Panc1 (cell line): ENCODE results near the gene MELK. TPM values are rescaled to one million over a fixed set of nuclear protein-coding genes. Genes with fewer than 3 reads are reported as not detected.
A peak's percentile ranks its signal among the peaks of the same experiment; 100 is the strongest.

Experiments
- ATAC-seq: fragments of 200-7000 bp; cut with Tn5 transposase; 2 replicates; pipeline ENCODE4 v1.9.1; 2020; ENCODE audit warnings: mild to moderate bottlenecking, moderate library complexity
- BruUV-seq: library from RNA; stranded (reverse); fragments of 400-500 nt; replicated peaks from 2 replicates; lab custom pipeline; 2021; lab: Mats Ljungman, UMichigan
- CTCF ChIA-PET: fragments of 300-600 bp; sonication (Branson Sonifier 250); formaldehyde crosslinking; loops from one replicate; lab custom pipeline; 2022; ENCODE audit warnings: antibody characterized with exemption; lab: Charles Lee
- POLR2A ChIA-PET: fragments of 300-600 bp; sonication (Branson Sonifier 250); formaldehyde crosslinking; loops from one replicate; lab custom pipeline; 2022; ENCODE audit warnings: antibody characterized with exemption; lab: Charles Lee
- DNase-seq: peaks from one replicate; pipeline ENCODE4 v3.0.0-alpha.2; 2010; ENCODE audit warnings: low read depth, low spot score
- H3K27ac ChIP-seq: 2 replicates; pipeline ENCODE4 v1.5.1; 2011; ENCODE audit warnings: mild to moderate bottlenecking, low read length, inconsistent platforms
- H3K27me3 ChIP-seq: fragments of 200-500 bp; sonication (Bioruptor generic); 2 replicates; pipeline ENCODE4 v1.6.0; 2014; ENCODE audit warnings: low read length, inconsistent platforms; ENCODE audit not compliant: control insufficient read depth, insufficient read depth
- H3K36me3 ChIP-seq: fragments of 200-500 bp; sonication (Bioruptor generic); 2 replicates; pipeline ENCODE4 v1.5.1; 2014; ENCODE audit warnings: inconsistent platforms, mild to moderate bottlenecking, low read length, moderate library complexity; ENCODE audit not compliant: control insufficient read depth, insufficient read depth
- H3K4me1 ChIP-seq: 2 replicates; pipeline ENCODE4 v1.5.1; 2011; ENCODE audit warnings: inconsistent platforms, mild to moderate bottlenecking, low read length, moderate library complexity; ENCODE audit not compliant: control insufficient read depth, insufficient read depth
- H3K4me3 ChIP-seq, 2 experiments: 2 replicates each; pipeline ENCODE4 v1.5.1; 2011 to 2012; ENCODE audit warnings: low read depth in 2 of 2, low read length in 2 of 2, mild to moderate bottlenecking in 2 of 2, inconsistent platforms in 1 of 2, moderate library complexity in 1 of 2
- H3K9me3 ChIP-seq: fragments of 200-500 bp; sonication (Bioruptor generic); 2 replicates; pipeline ENCODE4 v1.5.1; 2014; ENCODE audit warnings: low read depth, mild to moderate bottlenecking, inconsistent platforms, low read length, moderate library complexity; ENCODE audit not compliant: control insufficient read depth, insufficient read depth
- POLR2AphosphoS5 ChIP-seq: IDR thresholded peaks from 2 replicates; pipeline ENCODE4 v1.6.1; 2012; ENCODE audit warnings: mild to moderate bottlenecking, low read depth, low read length, moderate library complexity
- SIN3A ChIP-seq: IDR thresholded peaks from 2 replicates; pipeline ENCODE4 v1.6.1; 2012; ENCODE audit warnings: low read depth, mild to moderate bottlenecking, low read length, moderate library complexity, borderline replicate concordance; ENCODE audit not compliant: insufficient read depth
- TCF7L2 ChIP-seq: IDR thresholded peaks from 2 replicates; pipeline ENCODE4 v1.6.1; 2011; ENCODE audit warnings: mild to moderate bottlenecking, low read depth, low read length, inconsistent platforms
- in situ Hi-C: cut with HindIII; loops from 2 replicates; pipeline ENCODE4 v1.10.0; 2016; ENCODE audit warnings: low sequenced_read_pairs, low pct_unique_long_range_greater_than_20kb
- intact Hi-C: fragments of 100-400 bp; cut with micrococcal nuclease; formaldehyde crosslinking; loops from one replicate; pipeline ENCODE4 v1.10.0; 2022; ENCODE audit not compliant: unreplicated experiment
- total RNA-seq: library from RNA; stranded (reverse); gene quantifications from one replicate; pipeline ENCODE4 v1.2.1, GENCODE V29; 2021; ENCODE audit not compliant: unreplicated experiment
- TF ChIP-seq, protein P1 (sequence below), 2 experiments: IDR thresholded peaks; 2 replicates each; pipeline ENCODE4 v1.6.1; 2011 to 2012; ENCODE audit warnings: low read depth in 2 of 2, control low read depth in 1 of 2, low read length in 1 of 2, mild to moderate bottlenecking in 1 of 2, moderate library complexity in 1 of 2; ENCODE audit not compliant: insufficient read depth in 1 of 2
- TF ChIP-seq, protein P2 (sequence below): fragments of 450-650 bp; IDR thresholded peaks from 2 replicates; pipeline ENCODE4 v1.5.1; 2017; ENCODE audit warnings: mild to moderate bottlenecking

Gene MELK
- total RNA-seq, 1 experiment from 2014 or later = 112 TPM

DNA sequence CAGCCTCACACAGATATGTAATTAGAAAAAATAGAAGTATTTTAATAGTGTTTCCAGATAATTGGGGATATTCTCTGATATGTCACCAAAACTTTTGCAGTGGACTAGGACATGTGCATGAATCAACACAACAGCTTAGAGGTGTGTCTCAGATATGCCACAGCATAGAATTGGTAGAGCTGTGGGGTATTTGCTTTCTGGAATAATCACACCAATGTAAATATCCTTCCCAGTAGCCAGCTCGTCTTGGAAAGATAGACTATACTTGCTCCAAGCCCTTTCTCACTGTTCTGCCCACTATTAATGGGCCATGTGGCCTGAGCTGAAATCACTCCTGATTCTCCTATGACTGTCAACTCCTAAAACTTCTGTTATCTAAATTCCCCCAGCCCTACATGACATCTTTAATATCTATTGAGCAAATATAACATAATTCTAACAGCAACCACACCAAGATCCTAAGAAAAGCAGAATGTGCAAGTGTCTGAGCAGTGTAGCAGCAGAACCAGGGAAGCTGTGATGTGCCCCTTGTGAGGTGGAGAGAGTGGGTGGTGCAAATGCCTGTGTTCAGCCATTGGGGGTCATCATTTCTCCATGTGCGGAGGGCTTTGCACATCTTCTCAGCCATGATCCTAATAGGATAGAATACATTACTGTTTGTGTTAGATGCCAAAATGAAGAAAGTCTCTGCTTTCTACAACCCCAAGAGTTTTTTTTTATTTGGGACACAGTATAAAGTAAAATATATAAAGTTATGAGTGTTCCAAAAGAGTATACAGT lies 65.0 kb downstream of the MELK start:
- BruUV-seq = TSS peak; percentile 15
- Histone ChIP-seq H3K4me3 (no peak overlapping the region), H3K27me3 (no peaks in the 10 kb centered on the region), H3K4me1 (no peaks in the 10 kb centered on the region), H3K36me3 (peaks cover 18% of the 10 kb centered on the region; the same call in 1 of the 2 replicates), H3K9me3 (no peaks in the 10 kb centered on the region), H3K27ac (no peak overlapping the region)
- ATAC-seq (no peak), DNase-seq (no peak)
- intact Hi-C loops (no loop called here), in situ Hi-C loops (no loop called here)
- TF ChIP-seq, protein P1, sequence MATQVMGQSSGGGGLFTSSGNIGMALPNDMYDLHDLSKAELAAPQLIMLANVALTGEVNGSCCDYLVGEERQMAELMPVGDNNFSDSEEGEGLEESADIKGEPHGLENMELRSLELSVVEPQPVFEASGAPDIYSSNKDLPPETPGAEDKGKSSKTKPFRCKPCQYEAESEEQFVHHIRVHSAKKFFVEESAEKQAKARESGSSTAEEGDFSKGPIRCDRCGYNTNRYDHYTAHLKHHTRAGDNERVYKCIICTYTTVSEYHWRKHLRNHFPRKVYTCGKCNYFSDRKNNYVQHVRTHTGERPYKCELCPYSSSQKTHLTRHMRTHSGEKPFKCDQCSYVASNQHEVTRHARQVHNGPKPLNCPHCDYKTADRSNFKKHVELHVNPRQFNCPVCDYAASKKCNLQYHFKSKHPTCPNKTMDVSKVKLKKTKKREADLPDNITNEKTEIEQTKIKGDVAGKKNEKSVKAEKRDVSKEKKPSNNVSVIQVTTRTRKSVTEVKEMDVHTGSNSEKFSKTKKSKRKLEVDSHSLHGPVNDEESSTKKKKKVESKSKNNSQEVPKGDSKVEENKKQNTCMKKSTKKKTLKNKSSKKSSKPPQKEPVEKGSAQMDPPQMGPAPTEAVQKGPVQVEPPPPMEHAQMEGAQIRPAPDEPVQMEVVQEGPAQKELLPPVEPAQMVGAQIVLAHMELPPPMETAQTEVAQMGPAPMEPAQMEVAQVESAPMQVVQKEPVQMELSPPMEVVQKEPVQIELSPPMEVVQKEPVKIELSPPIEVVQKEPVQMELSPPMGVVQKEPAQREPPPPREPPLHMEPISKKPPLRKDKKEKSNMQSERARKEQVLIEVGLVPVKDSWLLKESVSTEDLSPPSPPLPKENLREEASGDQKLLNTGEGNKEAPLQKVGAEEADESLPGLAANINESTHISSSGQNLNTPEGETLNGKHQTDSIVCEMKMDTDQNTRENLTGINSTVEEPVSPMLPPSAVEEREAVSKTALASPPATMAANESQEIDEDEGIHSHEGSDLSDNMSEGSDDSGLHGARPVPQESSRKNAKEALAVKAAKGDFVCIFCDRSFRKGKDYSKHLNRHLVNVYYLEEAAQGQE (IDR thresholded peaks at IDR 0.05; ENCODE audit: insufficient read depth in 1 of 2, low read depth in 2 of 2, low read length in 1 of 2) = no peak
- TF ChIP-seq SIN3A (no peak), TCF7L2 (no peak), POLR2AphosphoS5 (no peak)
- TF ChIP-seq, protein P2, sequence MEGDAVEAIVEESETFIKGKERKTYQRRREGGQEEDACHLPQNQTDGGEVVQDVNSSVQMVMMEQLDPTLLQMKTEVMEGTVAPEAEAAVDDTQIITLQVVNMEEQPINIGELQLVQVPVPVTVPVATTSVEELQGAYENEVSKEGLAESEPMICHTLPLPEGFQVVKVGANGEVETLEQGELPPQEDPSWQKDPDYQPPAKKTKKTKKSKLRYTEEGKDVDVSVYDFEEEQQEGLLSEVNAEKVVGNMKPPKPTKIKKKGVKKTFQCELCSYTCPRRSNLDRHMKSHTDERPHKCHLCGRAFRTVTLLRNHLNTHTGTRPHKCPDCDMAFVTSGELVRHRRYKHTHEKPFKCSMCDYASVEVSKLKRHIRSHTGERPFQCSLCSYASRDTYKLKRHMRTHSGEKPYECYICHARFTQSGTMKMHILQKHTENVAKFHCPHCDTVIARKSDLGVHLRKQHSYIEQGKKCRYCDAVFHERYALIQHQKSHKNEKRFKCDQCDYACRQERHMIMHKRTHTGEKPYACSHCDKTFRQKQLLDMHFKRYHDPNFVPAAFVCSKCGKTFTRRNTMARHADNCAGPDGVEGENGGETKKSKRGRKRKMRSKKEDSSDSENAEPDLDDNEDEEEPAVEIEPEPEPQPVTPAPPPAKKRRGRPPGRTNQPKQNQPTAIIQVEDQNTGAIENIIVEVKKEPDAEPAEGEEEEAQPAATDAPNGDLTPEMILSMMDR = no peak
- POLR2A ChIA-PET = no interaction called here
- CTCF ChIA-PET = no interaction called here

DNA sequence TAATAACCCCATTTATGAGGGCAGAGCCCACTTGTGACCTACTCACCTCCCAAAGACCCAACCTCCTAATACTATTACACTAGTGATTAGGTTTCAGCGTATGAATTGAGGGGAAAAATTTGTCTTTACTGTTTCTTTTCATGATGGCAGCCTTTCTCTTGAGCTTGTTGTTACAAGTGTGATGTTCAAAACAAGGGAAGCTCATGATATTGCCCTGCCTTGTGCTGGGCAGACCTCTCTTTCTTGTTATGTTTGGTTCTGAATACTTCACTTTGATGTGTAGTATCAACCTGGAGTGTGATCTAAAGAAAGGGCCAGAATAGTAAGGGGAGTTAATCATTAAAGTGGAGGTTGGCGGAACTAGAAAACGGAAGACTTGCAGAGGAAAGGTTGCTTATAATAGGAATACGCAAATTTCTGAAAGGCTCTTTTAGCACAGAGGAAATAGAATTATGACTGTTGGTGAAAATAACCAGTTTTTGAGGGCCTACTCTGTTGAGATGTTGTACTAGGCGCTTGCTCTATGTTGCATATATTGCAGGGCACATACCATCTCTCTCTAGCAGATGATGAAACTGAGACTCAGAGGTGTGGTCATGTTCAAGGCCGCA lies 68.2 kb downstream of the MELK start:
- H3K27ac ChIP-seq = no peak overlapping the region
- peaks cover 15% of the 10 kb centered on the region; the same call in 1 of the 2 replicates for H3K36me3 ChIP-seq
- in situ Hi-C loops (no loop called here), intact Hi-C loops (no loop called here)
- ChIA-PET CTCF (no interaction called here), POLR2A (no interaction called here)
- BruUV-seq = no TSS peak
- no peak overlapping the region for H3K4me3 ChIP-seq
- ATAC-seq (no peak), DNase-seq (no peak)
- H3K9me3 ChIP-seq = no peaks in the 10 kb centered on the region
- TF ChIP-seq, protein P2 = no peak
- TF ChIP-seq POLR2AphosphoS5 (no peak), TCF7L2 (no peak), SIN3A (no peak)
- TF ChIP-seq, protein P1 (IDR thresholded peaks at IDR 0.05; ENCODE audit: insufficient read depth in 1 of 2, low read depth in 2 of 2, low read length in 1 of 2) = no peak
- no peaks in the 10 kb centered on the region for H3K4me1 ChIP-seq
- no peaks in the 10 kb centered on the region for H3K27me3 ChIP-seq
